ENCODE measurements around the gene N4BP2L2. TPM values are rescaled to one million over a fixed set of nuclear protein-coding genes. Genes with fewer than 3 reads are reported as not detected.

N4BP2L2 gene
- total and polyA plus RNA-seq, 2 of the 8 experiments (the other 6 are each of a cell fraction or from before 2014, with no cell fraction given): 14.6 to 67.6 TPM

DNA sequence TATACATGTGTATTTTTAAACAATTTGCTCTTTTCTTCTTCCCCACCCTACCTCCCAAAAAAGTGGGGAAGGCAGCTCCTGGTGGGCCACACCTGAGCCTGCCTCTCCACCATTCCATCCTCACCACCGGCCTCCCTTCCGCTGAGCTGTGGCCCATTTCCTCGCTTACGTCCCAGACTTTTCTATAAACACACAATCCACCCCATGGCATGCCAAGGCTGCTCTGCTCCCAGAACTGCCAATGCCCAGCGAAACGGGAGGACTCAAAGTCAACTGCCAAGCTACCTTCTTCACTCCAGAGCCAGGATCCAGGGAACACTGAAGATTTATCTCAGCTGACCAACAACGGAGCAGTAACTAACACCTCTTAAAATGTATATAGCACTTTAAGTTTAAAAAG lies 113.4 kb downstream of the N4BP2L2 start:
- no peak overlapping the region for H4K5ac ChIP-seq (ENCODE audit: insufficient read length, low read depth, low read length)
- H3K36me3 ChIP-seq (ENCODE audit: control insufficient read depth in 2 of 4, insufficient read depth in 4 of 4, low read length in 3 of 4): no peaks in the 10 kb centered on the region
- TF ChIP-seq SP4 (IDR thresholded peaks at IDR 0.05; ENCODE audit: low read length) (no peak), SIX5 (IDR thresholded peaks at IDR 0.05; ENCODE audit: low read depth, low read length) (no peak), RFX5 (IDR thresholded peaks at IDR 0.05; ENCODE audit: borderline replicate concordance, low read depth, low read length) (no peak), CHD1 (IDR thresholded peaks at IDR 0.05; ENCODE audit: low read depth, low read length) (no peak), BRCA1 (IDR thresholded peaks at IDR 0.05; ENCODE audit: low read depth, low read length) (no peak), GTF2F1 (IDR thresholded peaks at IDR 0.05; ENCODE audit: borderline replicate concordance, low read depth, low read length) (no peak), POLR2A (IDR thresholded peaks at IDR 0.05; ENCODE audit: control extremely low read depth in 1 of 2, low read depth in 2 of 2, low read length in 2 of 2) (no peak)
- no peak overlapping the region for H2BK120ac ChIP-seq (replicated peaks; ENCODE audit: low read depth, low read length)
- CTCF ChIA-PET (ENCODE audit: partially characterized antibody): interaction anchor here (0.7 to 0.8 kb wide), 2 partner anchors 10 to 23 kb away, joined by 3 read pairs; no protein-coding TSS in a partner anchor
- peaks cover 5% of the 10 kb centered on the region; the same call in 1 of the 2 replicates for H3K23me2 ChIP-seq (ENCODE audit: low read depth, low read length)
- H4K8ac ChIP-seq (ENCODE audit: extremely low read depth, insufficient read depth, low read length): no peak overlapping the region
- no peak overlapping the region for H2BK5ac ChIP-seq (ENCODE audit: low read depth, low read length)
- H3K27me3 ChIP-seq (replicated peaks in 1 of 4; ENCODE audit: control insufficient read depth in 3 of 4, extremely low read depth in 1 of 4, insufficient read depth in 3 of 4, low read length in 3 of 4): peaks cover 0 to 10% (median 6%) of the 10 kb centered on the region in 4 experiments; a peak in 5 of 7 replicates
- H3K79me2 ChIP-seq (ENCODE audit: control insufficient read depth in 1 of 2, insufficient read depth in 2 of 2, low read length in 2 of 2): no peaks in the 10 kb centered on the region
- no peak overlapping the region for H2AFZ ChIP-seq (ENCODE audit: low read length)
- no peaks in the 10 kb centered on the region for H3K9me3 ChIP-seq (ENCODE audit: insufficient read depth in 2 of 2, low read depth in 1 of 2, low read length in 1 of 2)
- peaks cover 0 to 2% of the 10 kb centered on the region in 2 experiments for H4K20me1 ChIP-seq (replicated peaks in 1 of 2; ENCODE audit: control insufficient read depth in 1 of 2, insufficient read depth in 2 of 2, low read length in 2 of 2)
- no peak overlapping the region for H2BK20ac ChIP-seq (ENCODE audit: low read length)
- H3K4me2 ChIP-seq (ENCODE audit: insufficient read depth in 1 of 2, low read depth in 2 of 2, low read length in 2 of 2): no peak overlapping the region
- WGBS, 2 experiments (ENCODE audit: extremely low coverage in 1 of 2, insufficient coverage in 1 of 2, insufficient read length in 1 of 2, insufficient replicate concordance in 2 of 2, low coverage in 1 of 2, low lambda C conversion rate in 2 of 2, missing lambda C conversion rate in 1 of 2): 92% methylated on average over 7 of the region's 7 CpGs; no CpG with 5 or more reads in 1 of the 2 experiments
- FAIRE-seq (no peak), DNase-seq (ENCODE audit: low read depth in 1 of 2, low spot score in 2 of 2) (no peak)
- H4K91ac ChIP-seq (replicated peaks; ENCODE audit: insufficient read length, low read length): no peak overlapping the region
- no peak overlapping the region for H3K27ac ChIP-seq (ENCODE audit: low read depth, low read length)
- H3K79me1 ChIP-seq (ENCODE audit: low read depth, low read length): no peaks in the 10 kb centered on the region; the same call in 1 of the 2 replicates
- H3K4me1 ChIP-seq (replicated peaks in 1 of 4; ENCODE audit: control insufficient read depth in 3 of 4, insufficient read depth in 4 of 4, low read length in 3 of 4): peaks cover 4% of the 10 kb centered on the region in 4 experiments; a peak in 6 of 7 replicates
- POLR2A ChIA-PET (ENCODE audit: partially characterized antibody): interaction anchor here (3.1 kb wide), 1 partner anchor 16 kb away, joined by 15 read pairs; no protein-coding TSS in a partner anchor
- no peak overlapping the region for H3K56ac ChIP-seq (replicated peaks; ENCODE audit: insufficient read length, low read depth, low read length)
- H3K23ac ChIP-seq (ENCODE audit: insufficient read length): no peak overlapping the region
- no peak overlapping the region for H2BK15ac ChIP-seq (ENCODE audit: low read length)
- H3K4ac ChIP-seq (replicated peaks; ENCODE audit: insufficient read length, low read depth, low read length): no peak overlapping the region
- no peak overlapping the region for H3K14ac ChIP-seq (ENCODE audit: insufficient read length)
- no peak overlapping the region; the same call in 1 of the 2 replicates for H2BK12ac ChIP-seq (ENCODE audit: low read depth, low read length)
- no peak overlapping the region for H3K18ac ChIP-seq (ENCODE audit: extremely low read depth, low read length)
- H3K9ac ChIP-seq (replicated peaks in 1 of 4; ENCODE audit: extremely low read depth in 1 of 4, low read depth in 3 of 4, low read length in 3 of 4): no peak overlapping the region
- H3K4me3 ChIP-seq (ENCODE audit: extremely low read depth in 1 of 4, insufficient read depth in 2 of 4, low read depth in 3 of 4, low read length in 4 of 4): no peak overlapping the region
- H2AK5ac ChIP-seq (ENCODE audit: low read depth, low read length): no peak overlapping the region
